SU-DHL-6 (cell line): ENCODE measurements around the gene SLN.

ENCODE experiments used
- H2AFZ ChIP-seq: fragments of 200-600 bp; sonication (generic); 2 replicates; pipeline ENCODE4 v1.6.1; 2014; ENCODE audit warnings: low read depth, mild to moderate bottlenecking, moderate library complexity, mixed read lengths, antibody characterized with exemption, low read length; ENCODE audit not compliant: severe bottlenecking
- H3F3A ChIP-seq: fragments of 200-600 bp; shearing (Covaris generic); 2 replicates; pipeline ENCODE4 v1.6.0; 2016; ENCODE audit warnings: antibody characterized with exemption, mild to moderate bottlenecking; ENCODE audit not compliant: insufficient read depth
- H3K27ac ChIP-seq: fragments of 200-600 bp; sonication (generic); 2 replicates; pipeline ENCODE4 v1.5.1; 2016; ENCODE audit warnings: low read depth, mild to moderate bottlenecking, low read length, moderate library complexity, mixed read lengths
- H3K27me3 ChIP-seq: fragments of 200-600 bp; sonication (generic), shearing (Covaris generic); 2 replicates; pipeline ENCODE4 v1.6.0; 2014; ENCODE audit warnings: mild to moderate bottlenecking, low read length
- H3K36me3 ChIP-seq: fragments of 200-600 bp; sonication (generic); 2 replicates; pipeline ENCODE4 v1.6.1; 2014; ENCODE audit warnings: mild to moderate bottlenecking, low read length, mixed read lengths
- H3K4me2 ChIP-seq: fragments of 300-600, 200-600 bp; shearing (Covaris generic), sonication (generic); 2 replicates; pipeline ENCODE4 v1.6.0; 2014; ENCODE audit warnings: low read length, low read depth, mild to moderate bottlenecking; ENCODE audit not compliant: poor library complexity, severe bottlenecking
- H3K4me3 ChIP-seq: fragments of 200-600 bp; sonication (generic); 2 replicates; pipeline ENCODE4 v1.5.1; 2014; ENCODE audit warnings: antibody characterized with exemption, low read length, mild to moderate bottlenecking, mixed read lengths; ENCODE audit not compliant: insufficient read depth, poor library complexity, severe bottlenecking
- H3K79me2 ChIP-seq: fragments of 200-600 bp; sonication (generic); 2 replicates; pipeline ENCODE4 v1.6.1; 2014; ENCODE audit warnings: mild to moderate bottlenecking, low read length, moderate library complexity; ENCODE audit not compliant: insufficient read depth
- H3K9ac ChIP-seq: fragments of 200-600 bp; sonication (generic); 2 replicates; pipeline ENCODE4 v1.7.0; 2014; ENCODE audit warnings: mild to moderate bottlenecking, low read length
- H3K9me2 ChIP-seq: fragments of 200-600 bp; sonication (generic); replicated peaks from 2 replicates; pipeline ENCODE4 v1.6.1; 2014; ENCODE audit warnings: low read length; ENCODE audit not compliant: insufficient read depth
- H3K9me3 ChIP-seq: fragments of 200-600 bp; sonication (generic); 2 replicates; pipeline ENCODE4 v1.6.1; 2014; ENCODE audit warnings: low read length, mixed read lengths; ENCODE audit not compliant: insufficient read depth
- H4K20me1 ChIP-seq: fragments of 200-600 bp; sonication (generic); 2 replicates; pipeline ENCODE4 v1.6.1; 2014; ENCODE audit warnings: low read depth, mild to moderate bottlenecking, antibody characterized with exemption, low read length, moderate library complexity, mixed read lengths
- EZH2phosphoT487 ChIP-seq: fragments of 200-600 bp; sonication (generic), shearing (Covaris generic); conservative IDR thresholded peaks from 2 replicates; pipeline ENCODE4 v1.6.1; 2018; ENCODE audit warnings: mild to moderate bottlenecking, antibody characterized with exemption, low read length, moderate library complexity, mixed read lengths
- TF ChIP-seq, protein P1 (sequence below): fragments of 200-600 bp; sonication (generic); IDR thresholded peaks from one replicate; pipeline ENCODE4 v1.5.1; 2017; ENCODE audit warnings: antibody characterized with exemption, mild to moderate bottlenecking, low read length, moderate library complexity; ENCODE audit not compliant: insufficient read depth, poor library complexity, severe bottlenecking

The SLN gene

GRCh38 chr11:107716884-107717532, 5.2 kb upstream of the SLN start:
- Histone ChIP-seq H3F3A (no peaks in the 10 kb centered on the region), H3K36me3 (no peaks in the 10 kb centered on the region)

DNA sequence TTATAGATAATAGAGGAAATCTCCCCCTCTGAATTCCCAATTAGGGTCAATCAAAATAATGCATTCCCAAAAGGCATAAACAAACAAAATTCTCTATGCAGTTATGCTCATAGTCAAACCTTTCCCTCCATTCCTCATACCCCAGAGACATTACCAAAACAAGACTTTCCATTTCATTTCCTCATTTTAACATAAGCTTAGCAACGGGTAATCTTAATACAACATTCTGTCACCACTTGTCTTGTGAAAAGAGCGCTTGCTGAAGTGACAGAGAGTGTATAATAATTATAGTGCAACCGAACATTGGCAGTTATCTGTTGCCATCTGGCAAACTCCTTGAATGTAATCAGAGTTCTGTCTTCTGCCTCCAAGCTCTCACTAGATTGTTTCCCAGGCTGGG, 1.2 kb upstream of the SLN start:
- Histone ChIP-seq H3F3A (no peaks in the 10 kb centered on the region), H3K79me2 (no peaks in the 10 kb centered on the region), H4K20me1 (no peaks in the 10 kb centered on the region), H2AFZ (no peak overlapping the region), H3K9ac (no peak overlapping the region), H3K27ac (no peak overlapping the region), H3K27me3 (no peaks in the 10 kb centered on the region), H3K4me2 (no peak overlapping the region), H3K9me2 (no peaks in the 10 kb centered on the region), H3K9me3 (no peaks in the 10 kb centered on the region), H3K4me3 (no peak overlapping the region), H3K36me3 (no peaks in the 10 kb centered on the region)
- TF ChIP-seq EZH2phosphoT487 = no peak
- TF ChIP-seq, protein P1, sequence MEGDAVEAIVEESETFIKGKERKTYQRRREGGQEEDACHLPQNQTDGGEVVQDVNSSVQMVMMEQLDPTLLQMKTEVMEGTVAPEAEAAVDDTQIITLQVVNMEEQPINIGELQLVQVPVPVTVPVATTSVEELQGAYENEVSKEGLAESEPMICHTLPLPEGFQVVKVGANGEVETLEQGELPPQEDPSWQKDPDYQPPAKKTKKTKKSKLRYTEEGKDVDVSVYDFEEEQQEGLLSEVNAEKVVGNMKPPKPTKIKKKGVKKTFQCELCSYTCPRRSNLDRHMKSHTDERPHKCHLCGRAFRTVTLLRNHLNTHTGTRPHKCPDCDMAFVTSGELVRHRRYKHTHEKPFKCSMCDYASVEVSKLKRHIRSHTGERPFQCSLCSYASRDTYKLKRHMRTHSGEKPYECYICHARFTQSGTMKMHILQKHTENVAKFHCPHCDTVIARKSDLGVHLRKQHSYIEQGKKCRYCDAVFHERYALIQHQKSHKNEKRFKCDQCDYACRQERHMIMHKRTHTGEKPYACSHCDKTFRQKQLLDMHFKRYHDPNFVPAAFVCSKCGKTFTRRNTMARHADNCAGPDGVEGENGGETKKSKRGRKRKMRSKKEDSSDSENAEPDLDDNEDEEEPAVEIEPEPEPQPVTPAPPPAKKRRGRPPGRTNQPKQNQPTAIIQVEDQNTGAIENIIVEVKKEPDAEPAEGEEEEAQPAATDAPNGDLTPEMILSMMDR = no peak

More at GRCh38 chr11:107716884-107717532, 5.2 kb upstream of the SLN start:
- Histone ChIP-seq H2AFZ (no peak overlapping the region), H3K4me2 (no peak overlapping the region), H3K9me3 (no peaks in the 10 kb centered on the region), H3K27me3 (peaks cover 3% of the 10 kb centered on the region; the same call in 1 of the 2 replicates), H3K4me3 (no peak overlapping the region), H3K9me2 (no peaks in the 10 kb centered on the region), H3K9ac (no peak overlapping the region), H4K20me1 (no peaks in the 10 kb centered on the region), H3K79me2 (no peaks in the 10 kb centered on the region), H3K27ac (no peak overlapping the region)
- no peak for TF ChIP-seq EZH2phosphoT487
- TF ChIP-seq, protein P1 = no peak

DNA sequence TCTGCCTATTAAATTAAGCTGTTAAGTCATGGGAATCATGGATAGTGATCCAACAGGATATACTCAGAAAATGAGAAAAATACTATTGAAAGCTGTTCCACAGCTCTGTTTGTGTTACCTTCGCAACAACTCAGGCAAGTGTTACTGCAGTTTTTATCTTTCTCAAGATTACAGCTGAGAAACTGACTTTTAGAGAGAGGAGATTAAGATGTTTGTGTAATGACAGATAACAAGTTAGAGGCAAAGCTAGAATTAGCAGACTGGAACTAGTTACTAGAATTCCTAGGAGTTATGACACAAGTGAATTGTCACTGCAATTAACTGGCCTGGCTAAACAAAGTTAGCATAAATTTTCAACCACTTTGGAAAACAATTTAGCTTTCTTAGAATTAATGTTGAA, 1.6 kb downstream of the SLN start:
- H3K4me3 ChIP-seq = no peak overlapping the region
- no peak overlapping the region for H2AFZ ChIP-seq
- H3K4me2 ChIP-seq = no peak overlapping the region
- H4K20me1 ChIP-seq = no peaks in the 10 kb centered on the region
- no peak overlapping the region for H3K27ac ChIP-seq
- TF ChIP-seq, protein P1 = no peak
- no peak for TF ChIP-seq EZH2phosphoT487
- no peak overlapping the region for H3K9ac ChIP-seq
- H3K79me2 ChIP-seq = no peaks in the 10 kb centered on the region
- H3K27me3 ChIP-seq = no peaks in the 10 kb centered on the region
- H3F3A ChIP-seq = no peaks in the 10 kb centered on the region
- H3K9me3 ChIP-seq = no peaks in the 10 kb centered on the region
- H3K9me2 ChIP-seq = no peaks in the 10 kb centered on the region
- H3K36me3 ChIP-seq = no peaks in the 10 kb centered on the region
